GM19438 (cell line): ENCODE data around the gene UNC13C.
"Not testable (repeated sequence)": the region's sequence is repeated elsewhere in the genome, so short reads cannot be mapped to it uniquely, and the experiment has no call there.

Experiments used
- ATAC-seq: cut with Tn5 transposase; IDR thresholded peaks from one replicate; pipeline ENCODE4 v1.9.1; 2021; ENCODE audit warnings: low read depth; ENCODE audit not compliant: unreplicated experiment

Gene UNC13C

GRCh38 chr15:53978253-53978906, at the start of gene UNC13C:
TSS of gene UNC13C (plus strand) at chr15:53978441. CDS start at chr15:54012904, 34,463 bp downstream.
- no peak for ATAC-seq

- no peak for ATAC-seq
These were observed 42.1 kb upstream of the UNC13C start for GRCh38 chr15:53936137-53936536.

GRCh38 chr15:53937632-53938031, 40.6 kb upstream of the UNC13C start:
- not testable (repeated sequence) for ATAC-seq

GRCh38 chr15:53950572-53950971, 27.7 kb upstream of the UNC13C start:
- ATAC-seq = no peak

GRCh38 chr15:53955396-53955795, 22.8 kb upstream of the UNC13C start:
- no peak for ATAC-seq

GRCh38 chr15:53962646-53963561, 15.3 kb upstream of the UNC13C start:
- ATAC-seq = no peak

- ATAC-seq = no peak
These were observed 14.4 kb upstream of the UNC13C start for GRCh38 chr15:53963801-53964200.

- no peak for ATAC-seq
These were observed 4.1 kb upstream of the UNC13C start for GRCh38 chr15:53974121-53974520.

GRCh38 chr15:53974813-53975212, 3.4 kb upstream of the UNC13C start:
- no peak for ATAC-seq

- no peak for ATAC-seq
These were observed 1.3 kb upstream of the UNC13C start for GRCh38 chr15:53976844-53977392.

- ATAC-seq = no peak
These were observed 979 bp downstream of the UNC13C start for GRCh38 chr15:53979051-53979788.

- ATAC-seq = no peak
These were observed 1.8 kb downstream of the UNC13C start for GRCh38 chr15:53980021-53980420.

- ATAC-seq = no peak
These were observed 3.9 kb downstream of the UNC13C start for GRCh38 chr15:53982071-53982680.

GRCh38 chr15:53982876-53983275, 4.6 kb downstream of the UNC13C start:
- ATAC-seq = no peak

- ATAC-seq = no peak
These were observed 6.0 kb downstream of the UNC13C start for GRCh38 chr15:53984221-53984620.

GRCh38 chr15:53985562-53985961, 7.3 kb downstream of the UNC13C start:
- ATAC-seq = no peak

- ATAC-seq = no peak
These were observed 9.2 kb downstream of the UNC13C start for GRCh38 chr15:53987480-53987879.

GRCh38 chr15:54007256-54007655, 29.0 kb downstream of the UNC13C start:
- no peak for ATAC-seq

GRCh38 chr15:54011656-54012055, 33.4 kb downstream of the UNC13C start:
- no peak for ATAC-seq

GRCh38 chr15:54014067-54014655, 35.9 kb downstream of the UNC13C start:
- no peak for ATAC-seq
